AG09309 (cell line): ENCODE measurements around the gene PUS1.

ENCODE experiments used
- DNase-seq: peaks from one replicate; pipeline ENCODE4 v3.0.0-alpha.2; 2010; ENCODE audit warnings: low read depth
- H3K4me3 ChIP-seq: 2 replicates; pipeline ENCODE4 v1.5.1; 2011; ENCODE audit warnings: mild to moderate bottlenecking, low read depth, low read length, moderate library complexity; ENCODE audit not compliant: control insufficient read depth
- TF ChIP-seq, protein P1 (sequence below): IDR thresholded peaks from 2 replicates; pipeline ENCODE4 v1.5.1; 2011; ENCODE audit warnings: mild to moderate bottlenecking, low read depth, low read length, inconsistent platforms; ENCODE audit not compliant: insufficient read depth, control insufficient read depth; ENCODE audit errors: missing control alignments

Gene PUS1

DNA sequence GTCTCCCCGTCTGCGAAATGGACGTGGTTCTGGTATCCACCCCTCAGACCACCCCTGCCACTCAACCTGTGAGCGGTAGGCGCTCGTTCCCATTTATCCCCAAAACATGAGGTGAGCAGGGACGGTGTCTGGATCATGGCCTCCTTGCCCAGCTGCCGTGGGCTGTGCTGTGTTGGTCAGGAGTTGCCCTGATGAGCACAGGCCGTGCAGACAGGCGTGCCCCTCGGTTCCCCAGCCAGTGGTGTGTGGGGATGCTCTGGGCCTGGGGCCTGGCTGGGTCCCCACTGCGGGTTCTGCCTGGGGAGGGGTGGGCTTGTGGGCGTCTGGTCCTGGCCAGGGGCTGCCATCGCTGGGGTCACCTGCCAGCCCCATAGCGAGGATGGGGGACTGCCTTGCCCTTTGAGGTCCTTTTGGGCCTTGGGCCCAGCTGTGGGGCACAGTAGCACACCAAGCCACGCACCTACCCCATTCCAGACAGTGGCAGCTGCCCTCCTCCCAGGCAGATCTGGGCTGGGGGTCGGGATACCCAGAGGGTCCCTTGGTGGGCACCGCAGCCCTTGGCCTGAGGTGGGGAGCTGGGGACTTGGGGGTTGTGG lies 11.3 kb upstream of the PUS1 start:
- no peak overlapping the region for H3K4me3 ChIP-seq
- TF ChIP-seq, protein P1, sequence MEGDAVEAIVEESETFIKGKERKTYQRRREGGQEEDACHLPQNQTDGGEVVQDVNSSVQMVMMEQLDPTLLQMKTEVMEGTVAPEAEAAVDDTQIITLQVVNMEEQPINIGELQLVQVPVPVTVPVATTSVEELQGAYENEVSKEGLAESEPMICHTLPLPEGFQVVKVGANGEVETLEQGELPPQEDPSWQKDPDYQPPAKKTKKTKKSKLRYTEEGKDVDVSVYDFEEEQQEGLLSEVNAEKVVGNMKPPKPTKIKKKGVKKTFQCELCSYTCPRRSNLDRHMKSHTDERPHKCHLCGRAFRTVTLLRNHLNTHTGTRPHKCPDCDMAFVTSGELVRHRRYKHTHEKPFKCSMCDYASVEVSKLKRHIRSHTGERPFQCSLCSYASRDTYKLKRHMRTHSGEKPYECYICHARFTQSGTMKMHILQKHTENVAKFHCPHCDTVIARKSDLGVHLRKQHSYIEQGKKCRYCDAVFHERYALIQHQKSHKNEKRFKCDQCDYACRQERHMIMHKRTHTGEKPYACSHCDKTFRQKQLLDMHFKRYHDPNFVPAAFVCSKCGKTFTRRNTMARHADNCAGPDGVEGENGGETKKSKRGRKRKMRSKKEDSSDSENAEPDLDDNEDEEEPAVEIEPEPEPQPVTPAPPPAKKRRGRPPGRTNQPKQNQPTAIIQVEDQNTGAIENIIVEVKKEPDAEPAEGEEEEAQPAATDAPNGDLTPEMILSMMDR = no peak
- DNase-seq = no peak

DNA sequence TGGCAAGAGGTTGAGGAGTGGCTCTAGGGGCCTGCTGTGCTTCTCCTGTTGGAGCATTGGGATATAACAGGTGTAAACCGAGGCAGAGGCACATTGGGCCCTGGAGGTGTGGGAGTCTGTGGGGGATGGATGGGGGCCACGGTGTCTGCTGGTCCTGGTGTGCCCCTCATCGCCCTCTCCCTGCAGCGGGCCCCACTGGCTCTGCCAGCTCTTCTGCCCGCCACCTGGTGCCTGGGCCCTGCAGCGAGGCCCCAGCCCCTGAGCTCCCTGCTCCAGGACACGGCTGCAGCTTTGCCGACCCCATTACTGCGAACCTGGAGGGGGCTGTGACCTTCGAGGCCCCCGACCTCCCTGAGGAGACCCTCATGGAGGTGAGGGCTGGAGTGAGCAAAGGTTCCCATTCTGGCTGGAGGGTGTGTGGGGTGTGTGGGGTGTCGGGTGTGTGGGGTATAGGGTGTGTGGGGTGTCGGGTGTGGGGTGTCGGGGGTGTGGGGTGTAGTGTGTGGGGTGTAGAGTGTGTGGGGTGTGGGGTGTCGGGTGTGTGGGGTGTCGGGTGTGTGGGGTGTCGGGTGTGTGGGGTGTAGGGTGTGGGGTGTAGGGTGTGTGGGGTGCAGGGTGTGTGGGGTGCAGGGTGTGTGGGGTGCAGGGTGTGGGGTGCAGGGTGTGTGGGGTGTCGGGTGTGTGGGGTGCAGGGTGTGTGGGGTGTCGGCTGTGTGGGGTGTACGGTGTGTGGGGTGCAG lies 10.6 kb upstream of the PUS1 start:
- TF ChIP-seq, protein P1 = no peak
- no peak for DNase-seq
- no peak overlapping the region for H3K4me3 ChIP-seq

DNA sequence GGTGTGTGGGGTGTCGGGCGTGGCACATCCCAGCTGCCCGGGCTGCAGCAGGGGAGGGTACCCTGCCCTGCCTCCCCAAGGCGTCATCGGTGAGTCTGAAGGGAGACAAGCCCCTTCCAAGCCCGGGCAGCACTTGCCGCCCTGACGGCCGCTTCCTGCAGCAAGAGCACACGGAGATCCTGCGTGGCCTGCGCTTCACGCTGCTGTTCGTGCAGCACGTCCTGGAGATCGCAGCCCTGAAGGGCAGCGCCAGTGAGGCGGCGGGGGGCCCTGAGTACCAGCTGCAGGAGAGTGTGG lies 10.1 kb upstream of the PUS1 start:
- H3K4me3 ChIP-seq = no peak overlapping the region
- DNase-seq = no peak
- TF ChIP-seq, protein P1 = no peak

DNA sequence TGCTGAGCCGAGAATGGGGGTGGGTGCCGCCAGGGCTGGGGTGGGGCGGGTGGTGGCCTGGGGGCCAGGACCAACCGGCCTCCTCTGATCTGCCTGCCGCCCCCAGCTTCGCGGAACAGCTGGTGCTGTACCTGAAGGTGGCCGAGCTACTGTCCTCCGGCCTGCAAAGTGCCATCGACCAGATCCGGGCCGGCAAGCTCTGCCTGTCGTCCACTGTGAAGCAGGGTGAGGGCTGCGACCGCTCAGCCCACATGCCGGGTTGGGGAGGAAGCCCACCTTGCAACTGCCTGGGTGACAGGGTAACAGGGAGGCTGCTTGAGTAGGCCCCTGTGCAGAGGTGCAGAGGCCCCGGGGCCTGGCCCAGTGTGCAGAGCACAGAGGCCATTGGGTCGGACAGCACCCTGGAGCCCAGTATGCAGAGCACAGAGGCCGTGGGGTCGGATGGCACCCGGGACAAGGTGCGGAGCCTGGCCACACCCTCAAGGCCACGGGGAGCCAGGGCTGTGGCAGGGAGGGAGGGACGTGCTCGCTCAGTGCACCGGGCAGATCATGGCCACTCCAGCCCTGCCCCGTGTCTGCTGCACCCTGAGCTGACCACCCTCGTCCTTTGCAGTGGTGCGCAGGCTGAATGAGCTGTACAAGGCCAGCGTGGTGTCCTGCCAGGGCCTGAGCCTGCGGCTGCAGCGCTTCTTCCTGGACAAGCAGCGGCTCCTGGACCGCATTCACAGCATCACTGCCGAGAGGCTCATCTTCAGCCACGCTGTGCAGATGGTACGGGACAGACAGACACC lies 9.5 kb upstream of the PUS1 start:
- no peak overlapping the region for H3K4me3 ChIP-seq
- TF ChIP-seq, protein P1 = no peak

DNA sequence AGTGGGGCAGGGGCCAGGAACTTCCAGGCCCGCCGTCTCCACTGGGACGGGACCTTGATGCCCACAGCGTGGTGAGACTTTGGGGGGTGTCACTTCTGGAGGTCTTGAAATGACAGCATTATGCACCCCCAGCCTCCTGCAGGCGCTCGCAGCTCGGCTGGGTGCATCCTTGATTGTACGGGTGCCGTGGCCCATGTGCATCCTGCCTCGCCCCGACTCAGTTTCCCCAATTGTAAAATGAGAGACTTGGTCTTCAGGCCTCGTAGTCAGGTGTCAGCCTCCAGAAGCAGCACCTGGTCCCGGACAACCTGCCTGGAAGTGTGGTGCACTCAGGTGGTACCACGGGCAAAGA lies 8.9 kb upstream of the PUS1 start:
- TF ChIP-seq, protein P1 = no peak
- no peak overlapping the region for H3K4me3 ChIP-seq

More for the DNA sequence above, 9.5 kb upstream of the PUS1 start:
- DNase-seq = no peak

DNA sequence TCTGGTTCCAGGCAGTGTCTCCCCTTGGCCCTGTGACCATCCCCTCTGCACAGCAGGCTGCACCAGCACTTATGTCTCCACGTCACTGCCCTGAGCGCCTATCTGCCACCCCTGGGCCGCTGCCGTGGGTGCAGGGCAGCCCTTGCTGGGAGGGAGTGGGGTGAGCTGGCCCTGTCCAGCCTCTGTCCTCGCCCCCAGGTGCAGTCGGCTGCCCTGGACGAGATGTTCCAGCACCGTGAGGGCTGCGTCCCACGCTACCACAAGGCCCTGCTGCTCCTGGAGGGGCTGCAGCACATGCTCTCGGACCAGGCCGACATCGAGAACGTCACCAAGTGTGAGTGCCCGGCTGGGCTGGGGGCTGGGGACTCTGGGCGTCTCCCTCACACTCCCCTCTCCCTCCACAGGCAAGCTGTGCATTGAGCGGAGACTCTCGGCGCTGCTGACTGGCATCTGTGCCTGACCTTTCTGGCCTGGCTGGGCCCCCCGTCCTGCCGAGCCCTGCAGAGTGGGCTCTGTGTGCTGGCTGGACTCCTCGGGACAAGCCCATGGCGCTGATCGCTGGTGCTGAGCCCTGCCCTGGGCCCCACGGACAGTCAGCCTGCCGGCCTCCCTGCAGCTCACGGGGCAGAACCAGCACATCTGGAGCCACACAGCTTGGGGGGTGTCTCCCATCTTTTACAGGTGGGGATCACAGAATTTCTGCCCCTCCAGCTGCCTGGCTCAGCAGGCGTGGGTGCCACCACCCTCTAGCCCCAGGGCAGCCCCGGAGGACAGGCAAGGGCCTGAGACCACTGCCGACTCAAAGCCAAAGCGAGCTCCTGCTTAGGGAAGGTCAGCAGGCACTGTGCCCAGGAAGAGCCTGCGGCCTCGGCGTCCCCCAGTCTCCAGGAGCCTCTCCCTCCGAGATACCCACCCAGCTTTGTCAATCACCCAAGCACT lies 7.9 kb upstream of the PUS1 start:
- H3K4me3 ChIP-seq = no peak overlapping the region
- no peak for DNase-seq

More for the DNA sequence above, 8.9 kb upstream of the PUS1 start:
- DNase-seq = no peak

More for the DNA sequence above, 7.9 kb upstream of the PUS1 start:
- TF ChIP-seq, protein P1 = no peak
